ENCODE results near the gene MRPL49.
"Not testable (repeated sequence)": the region's sequence is repeated elsewhere in the genome, so short reads cannot be mapped to it uniquely, and the experiment has no call there.

Gene MRPL49

GRCh38 chr11:65165410-65166317 lies 43.5 kb downstream of the MRPL49 start:
- no peak for DNase-seq (ENCODE audit: low read depth in 2 of 2)

- no peak for DNase-seq (ENCODE audit: low read depth in 2 of 2)
These were observed 44.8 kb downstream of the MRPL49 start for GRCh38 chr11:65166893-65167292.

DNA sequence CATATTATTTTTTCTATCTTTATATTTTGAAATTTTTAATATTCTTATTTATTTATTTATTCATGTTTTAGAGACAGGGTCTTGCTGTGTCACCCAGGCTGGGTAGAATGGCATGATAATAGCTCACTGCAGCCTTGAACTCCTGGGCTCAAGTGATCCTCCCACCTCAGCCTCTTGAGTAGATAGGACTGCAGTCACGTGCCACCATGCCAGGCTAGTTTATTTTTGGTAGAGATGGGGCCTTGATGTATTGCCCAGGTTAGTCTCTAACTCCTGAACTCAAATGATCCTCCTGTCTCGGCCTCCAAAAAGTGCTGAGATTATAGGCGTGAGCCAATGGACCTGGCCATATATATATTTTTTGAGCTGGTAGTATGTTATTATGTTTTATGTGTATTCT lies 45.5 kb downstream of the MRPL49 start:
- no peak for DNase-seq (ENCODE audit: low read depth in 2 of 2)

DNA sequence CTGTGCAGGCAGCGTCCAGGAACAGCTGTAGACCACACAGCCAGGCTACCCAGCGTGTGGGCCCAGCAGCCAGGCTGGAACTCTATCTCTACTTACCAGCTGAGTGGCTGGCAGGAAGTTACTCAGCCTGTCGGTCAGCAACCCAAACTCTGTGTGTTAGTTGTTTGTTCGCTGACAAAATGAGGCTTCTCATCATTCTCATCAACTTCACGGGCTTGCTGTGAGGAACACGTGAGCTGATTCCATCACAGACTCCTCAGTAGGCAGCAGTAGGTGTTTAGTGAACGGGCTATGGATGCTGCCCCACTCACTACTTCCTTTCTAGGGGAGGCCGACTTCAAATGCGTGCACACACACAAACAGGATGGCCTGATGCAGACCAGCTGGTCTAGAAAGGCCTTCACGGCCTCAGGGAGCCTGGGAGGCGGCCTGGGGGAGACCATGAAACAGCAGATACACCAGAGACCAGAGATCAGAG lies 47.1 kb downstream of the MRPL49 start:
- DNase-seq (ENCODE audit: low read depth in 2 of 2): no peak

GRCh38 chr11:65170058-65170534 lies 48.0 kb downstream of the MRPL49 start, which contains the start of gene SPDYC:
SPDYC (plus strand) TSS chr11:65170233; CDS start chr11:65171358, 1,125 bp downstream.
- DNase-seq (ENCODE audit: low read depth in 2 of 2): no peak

GRCh38 chr11:65172600-65172999 lies 50.5 kb downstream of the MRPL49 start:
- no peak for DNase-seq (ENCODE audit: low read depth in 2 of 2)

- not testable (repeated sequence) for DNase-seq (ENCODE audit: low read depth in 2 of 2)
These were observed 52.5 kb downstream of the MRPL49 start for GRCh38 chr11:65174571-65175010.

All from stimulated activated CD8-positive, alpha-beta memory T cell treated with anti-CD3 and anti-CD28 coated beads, Interleukin-2, amount 100 ng/mL, for 1 hour (primary cell).